ENCODE measurements around the gene VPS39. TPM values are rescaled to one million over a fixed set of nuclear protein-coding genes. Genes with fewer than 3 reads are reported as not detected.

Gene VPS39
- total and polyA plus RNA-seq, 2 donors (not counting 1 experiment from before 2014, with no cell fraction given) = 53.7 to 55.5 TPM

GRCh38 chr15:42123546-42123945 is 84.6 kb downstream of the VPS39 start:
- no peaks in the 10 kb centered on the region for H3K36me3 ChIP-seq (ENCODE audit: control insufficient read depth, insufficient read depth, low read length)
- H3K79me2 ChIP-seq (ENCODE audit: control insufficient read depth, insufficient read depth, low read length) = no peaks in the 10 kb centered on the region
- H3K4me3 ChIP-seq (replicated peaks in 1 of 4; ENCODE audit: control extremely low read depth in 1 of 4, insufficient read depth in 1 of 4, low read depth in 3 of 4, low read length in 4 of 4) = no peak overlapping the region
- peaks cover 29% of the 10 kb centered on the region for H3K27me3 ChIP-seq (ENCODE audit: control insufficient read depth, insufficient read depth, low read length)
- DNase-seq (ENCODE audit: low read depth in 2 of 2) = no peak
- no peaks in the 10 kb centered on the region for H3K9me3 ChIP-seq (ENCODE audit: control insufficient read depth, insufficient read depth, low read depth, low read length)
- TF ChIP-seq EZH2 (IDR thresholded peaks at IDR 0.05; ENCODE audit: low read length, missing control alignments) (no peak), CTCF (conservative IDR thresholded peaks at IDR 0.05 in 1 of 2, IDR thresholded peaks at IDR 0.05 in 1 of 2; ENCODE audit: low read depth in 1 of 2, low read length in 2 of 2) (no peak)
- no peaks in the 10 kb centered on the region for H4K20me1 ChIP-seq (ENCODE audit: control insufficient read depth, extremely low read depth, insufficient read depth, low read length)
- no peak overlapping the region for H3K9ac ChIP-seq (ENCODE audit: insufficient read depth, low read length)
- no peak overlapping the region for H3K4me2 ChIP-seq (ENCODE audit: extremely low read depth, insufficient read depth, low read length)
- H3K4me1 ChIP-seq (ENCODE audit: control insufficient read depth, extremely low read depth, insufficient read depth, low read length) = no peaks in the 10 kb centered on the region
- H3K27ac ChIP-seq (ENCODE audit: insufficient read depth, low read length) = no peak overlapping the region
- H2AFZ ChIP-seq (ENCODE audit: low read length) = no peak overlapping the region

GRCh38 chr15:42121682-42122081 is 86.4 kb downstream of the VPS39 start:
- TF ChIP-seq EZH2 (IDR thresholded peaks at IDR 0.05; ENCODE audit: low read length, missing control alignments) (no peak), CTCF (conservative IDR thresholded peaks at IDR 0.05 in 1 of 2, IDR thresholded peaks at IDR 0.05 in 1 of 2; ENCODE audit: low read depth in 1 of 2, low read length in 2 of 2) (no peak)
- no peaks in the 10 kb centered on the region for H3K36me3 ChIP-seq (ENCODE audit: control insufficient read depth, insufficient read depth, low read length)
- peaks cover 29% of the 10 kb centered on the region for H3K27me3 ChIP-seq (ENCODE audit: control insufficient read depth, insufficient read depth, low read length)
- H3K4me1 ChIP-seq (ENCODE audit: control insufficient read depth, extremely low read depth, insufficient read depth, low read length) = no peaks in the 10 kb centered on the region
- no peak overlapping the region for H3K4me3 ChIP-seq (replicated peaks in 1 of 4; ENCODE audit: control extremely low read depth in 1 of 4, insufficient read depth in 1 of 4, low read depth in 3 of 4, low read length in 4 of 4)
- no peak overlapping the region for H3K4me2 ChIP-seq (ENCODE audit: extremely low read depth, insufficient read depth, low read length)
- H3K27ac ChIP-seq (ENCODE audit: insufficient read depth, low read length) = no peak overlapping the region
- no peaks in the 10 kb centered on the region for H3K79me2 ChIP-seq (ENCODE audit: control insufficient read depth, insufficient read depth, low read length)
- no peak overlapping the region for H3K9ac ChIP-seq (ENCODE audit: insufficient read depth, low read length)
- no peak overlapping the region for H2AFZ ChIP-seq (ENCODE audit: low read length)
- H3K9me3 ChIP-seq (ENCODE audit: control insufficient read depth, insufficient read depth, low read depth, low read length) = no peaks in the 10 kb centered on the region
- no peaks in the 10 kb centered on the region for H4K20me1 ChIP-seq (ENCODE audit: control insufficient read depth, extremely low read depth, insufficient read depth, low read length)
- no peak for DNase-seq (ENCODE audit: low read depth in 2 of 2)

- Histone ChIP-seq H3K4me1 (ENCODE audit: control insufficient read depth, extremely low read depth, insufficient read depth, low read length) (no peaks in the 10 kb centered on the region), H3K4me3 (replicated peaks in 1 of 4; ENCODE audit: control extremely low read depth in 1 of 4, insufficient read depth in 1 of 4, low read depth in 3 of 4, low read length in 4 of 4) (no peak overlapping the region), H3K9ac (ENCODE audit: insufficient read depth, low read length) (no peak overlapping the region), H3K36me3 (ENCODE audit: control insufficient read depth, insufficient read depth, low read length) (no peaks in the 10 kb centered on the region), H3K27me3 (ENCODE audit: control insufficient read depth, insufficient read depth, low read length) (peaks cover 29% of the 10 kb centered on the region), H3K9me3 (ENCODE audit: control insufficient read depth, insufficient read depth, low read depth, low read length) (no peaks in the 10 kb centered on the region), H2AFZ (ENCODE audit: low read length) (no peak overlapping the region), H3K4me2 (ENCODE audit: extremely low read depth, insufficient read depth, low read length) (no peak overlapping the region), H3K79me2 (ENCODE audit: control insufficient read depth, insufficient read depth, low read length) (no peaks in the 10 kb centered on the region), H3K27ac (ENCODE audit: insufficient read depth, low read length) (no peak overlapping the region), H4K20me1 (ENCODE audit: control insufficient read depth, extremely low read depth, insufficient read depth, low read length) (no peaks in the 10 kb centered on the region)
- no peak for DNase-seq (ENCODE audit: low read depth in 2 of 2)
- no peak for TF ChIP-seq EZH2 (IDR thresholded peaks at IDR 0.05; ENCODE audit: low read length, missing control alignments)
These were observed 87.1 kb downstream of the VPS39 start for GRCh38 chr15:42121021-42121420.

Data from fibroblast of lung (primary cell).